Measurements from ENCODE around the gene VPS35L.

DNA sequence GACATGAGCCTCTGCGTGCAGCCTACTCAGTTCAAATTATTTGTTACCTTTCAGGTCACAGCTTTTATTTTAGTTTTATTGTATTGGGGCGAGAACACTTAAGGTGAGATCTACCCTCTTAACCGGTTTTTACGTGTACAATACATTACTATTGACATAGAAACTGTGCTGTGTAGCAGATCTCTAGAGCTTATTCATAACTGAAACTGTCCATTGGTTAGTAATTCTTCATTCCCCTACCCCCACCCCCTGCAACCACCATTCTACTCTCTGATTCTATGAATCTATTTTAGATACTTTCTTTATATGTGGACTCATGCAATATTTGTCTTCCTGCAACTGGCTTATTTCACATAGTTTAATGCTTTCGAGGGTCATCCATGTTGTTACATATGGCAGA, 119.0 kb downstream of the VPS35L start:
- TF ChIP-seq, protein P1, sequence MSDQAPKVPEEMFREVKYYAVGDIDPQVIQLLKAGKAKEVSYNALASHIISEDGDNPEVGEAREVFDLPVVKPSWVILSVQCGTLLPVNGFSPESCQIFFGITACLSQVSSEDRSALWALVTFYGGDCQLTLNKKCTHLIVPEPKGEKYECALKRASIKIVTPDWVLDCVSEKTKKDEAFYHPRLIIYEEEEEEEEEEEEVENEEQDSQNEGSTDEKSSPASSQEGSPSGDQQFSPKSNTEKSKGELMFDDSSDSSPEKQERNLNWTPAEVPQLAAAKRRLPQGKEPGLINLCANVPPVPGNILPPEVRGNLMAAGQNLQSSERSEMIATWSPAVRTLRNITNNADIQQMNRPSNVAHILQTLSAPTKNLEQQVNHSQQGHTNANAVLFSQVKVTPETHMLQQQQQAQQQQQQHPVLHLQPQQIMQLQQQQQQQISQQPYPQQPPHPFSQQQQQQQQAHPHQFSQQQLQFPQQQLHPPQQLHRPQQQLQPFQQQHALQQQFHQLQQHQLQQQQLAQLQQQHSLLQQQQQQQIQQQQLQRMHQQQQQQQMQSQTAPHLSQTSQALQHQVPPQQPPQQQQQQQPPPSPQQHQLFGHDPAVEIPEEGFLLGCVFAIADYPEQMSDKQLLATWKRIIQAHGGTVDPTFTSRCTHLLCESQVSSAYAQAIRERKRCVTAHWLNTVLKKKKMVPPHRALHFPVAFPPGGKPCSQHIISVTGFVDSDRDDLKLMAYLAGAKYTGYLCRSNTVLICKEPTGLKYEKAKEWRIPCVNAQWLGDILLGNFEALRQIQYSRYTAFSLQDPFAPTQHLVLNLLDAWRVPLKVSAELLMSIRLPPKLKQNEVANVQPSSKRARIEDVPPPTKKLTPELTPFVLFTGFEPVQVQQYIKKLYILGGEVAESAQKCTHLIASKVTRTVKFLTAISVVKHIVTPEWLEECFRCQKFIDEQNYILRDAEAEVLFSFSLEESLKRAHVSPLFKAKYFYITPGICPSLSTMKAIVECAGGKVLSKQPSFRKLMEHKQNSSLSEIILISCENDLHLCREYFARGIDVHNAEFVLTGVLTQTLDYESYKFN (CRISPR knock-in tag; conservative IDR thresholded peaks at IDR 0.05) = no peak
- TF ChIP-seq RELA (CRISPR knock-in tag; IDR thresholded peaks at IDR 0.05) (no peak), HIVEP1 (CRISPR knock-in tag; IDR thresholded peaks at IDR 0.05) (no peak), MXD4 (CRISPR knock-in tag; IDR thresholded peaks at IDR 0.05) (no peak)
- TF ChIP-seq, protein P2, sequence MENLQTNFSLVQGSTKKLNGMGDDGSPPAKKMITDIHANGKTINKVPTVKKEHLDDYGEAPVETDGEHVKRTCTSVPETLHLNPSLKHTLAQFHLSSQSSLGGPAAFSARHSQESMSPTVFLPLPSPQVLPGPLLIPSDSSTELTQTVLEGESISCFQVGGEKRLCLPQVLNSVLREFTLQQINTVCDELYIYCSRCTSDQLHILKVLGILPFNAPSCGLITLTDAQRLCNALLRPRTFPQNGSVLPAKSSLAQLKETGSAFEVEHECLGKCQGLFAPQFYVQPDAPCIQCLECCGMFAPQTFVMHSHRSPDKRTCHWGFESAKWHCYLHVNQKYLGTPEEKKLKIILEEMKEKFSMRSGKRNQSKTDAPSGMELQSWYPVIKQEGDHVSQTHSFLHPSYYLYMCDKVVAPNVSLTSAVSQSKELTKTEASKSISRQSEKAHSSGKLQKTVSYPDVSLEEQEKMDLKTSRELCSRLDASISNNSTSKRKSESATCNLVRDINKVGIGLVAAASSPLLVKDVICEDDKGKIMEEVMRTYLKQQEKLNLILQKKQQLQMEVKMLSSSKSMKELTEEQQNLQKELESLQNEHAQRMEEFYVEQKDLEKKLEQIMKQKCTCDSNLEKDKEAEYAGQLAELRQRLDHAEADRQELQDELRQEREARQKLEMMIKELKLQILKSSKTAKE (CRISPR knock-in tag; IDR thresholded peaks at IDR 0.05; ENCODE audit: borderline replicate concordance) = no peak
- TF ChIP-seq, protein P3, sequence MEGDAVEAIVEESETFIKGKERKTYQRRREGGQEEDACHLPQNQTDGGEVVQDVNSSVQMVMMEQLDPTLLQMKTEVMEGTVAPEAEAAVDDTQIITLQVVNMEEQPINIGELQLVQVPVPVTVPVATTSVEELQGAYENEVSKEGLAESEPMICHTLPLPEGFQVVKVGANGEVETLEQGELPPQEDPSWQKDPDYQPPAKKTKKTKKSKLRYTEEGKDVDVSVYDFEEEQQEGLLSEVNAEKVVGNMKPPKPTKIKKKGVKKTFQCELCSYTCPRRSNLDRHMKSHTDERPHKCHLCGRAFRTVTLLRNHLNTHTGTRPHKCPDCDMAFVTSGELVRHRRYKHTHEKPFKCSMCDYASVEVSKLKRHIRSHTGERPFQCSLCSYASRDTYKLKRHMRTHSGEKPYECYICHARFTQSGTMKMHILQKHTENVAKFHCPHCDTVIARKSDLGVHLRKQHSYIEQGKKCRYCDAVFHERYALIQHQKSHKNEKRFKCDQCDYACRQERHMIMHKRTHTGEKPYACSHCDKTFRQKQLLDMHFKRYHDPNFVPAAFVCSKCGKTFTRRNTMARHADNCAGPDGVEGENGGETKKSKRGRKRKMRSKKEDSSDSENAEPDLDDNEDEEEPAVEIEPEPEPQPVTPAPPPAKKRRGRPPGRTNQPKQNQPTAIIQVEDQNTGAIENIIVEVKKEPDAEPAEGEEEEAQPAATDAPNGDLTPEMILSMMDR (CRISPR knock-in tag; IDR thresholded peaks at IDR 0.05) = no peak

Data from HepG2 (cell line).